Urinary bladder (tissue), 4 donors: ENCODE data around the gene SORCS2. TPM values are rescaled to one million over a fixed set of nuclear protein-coding genes. Genes with fewer than 3 reads are reported as not detected.

Experiments
- DNase-seq: peaks from one replicate; pipeline ENCODE4 v3.0.0-alpha.2; 2015; ENCODE audit errors: extremely low spot score
- H3K27ac ChIP-seq: one replicate; pipeline ENCODE4 v1.5.1; 2013; ENCODE audit warnings: low read depth, mild to moderate bottlenecking, moderate library complexity
- H3K36me3 ChIP-seq: one replicate; pipeline ENCODE4 v1.6.1; 2013; ENCODE audit warnings: mild to moderate bottlenecking, moderate library complexity; ENCODE audit not compliant: insufficient read depth
- H3K4me1 ChIP-seq: one replicate; pipeline ENCODE4 v1.6.1; 2013; ENCODE audit warnings: mild to moderate bottlenecking, moderate library complexity; ENCODE audit not compliant: insufficient read depth
- H3K4me3 ChIP-seq: one replicate; pipeline ENCODE4 v1.5.1; 2013; ENCODE audit warnings: low read depth, low read length
- WGBS: extraction: QIAGEN DNeasy Blood & Tissue Kit; methylation state at CpG from one replicate; pipeline ENCODE4 v1.1.7; 2013; 5-methylcytosine and 5-hydroxymethylcytosine counted together
- polyA plus RNA-seq: library from polyadenylated mRNA; stranded (reverse); fragments of 200-250 nt; gene quantifications from one replicate; pipeline ENCODE4 v1.2.3, GENCODE V29; 2013
- total RNA-seq: library from RNA; depleted of rRNA; stranded (reverse); fragments of >200 nt; gene quantifications from one replicate; pipeline ENCODE4 v1.2.3, GENCODE V29; 2014
- donor health status: healthy with polysubstance abuse.
- donor health status: healthy.

The SORCS2 gene
- total and polyA plus RNA-seq, 2 donors = 5.3 to 10.8 TPM

DNA sequence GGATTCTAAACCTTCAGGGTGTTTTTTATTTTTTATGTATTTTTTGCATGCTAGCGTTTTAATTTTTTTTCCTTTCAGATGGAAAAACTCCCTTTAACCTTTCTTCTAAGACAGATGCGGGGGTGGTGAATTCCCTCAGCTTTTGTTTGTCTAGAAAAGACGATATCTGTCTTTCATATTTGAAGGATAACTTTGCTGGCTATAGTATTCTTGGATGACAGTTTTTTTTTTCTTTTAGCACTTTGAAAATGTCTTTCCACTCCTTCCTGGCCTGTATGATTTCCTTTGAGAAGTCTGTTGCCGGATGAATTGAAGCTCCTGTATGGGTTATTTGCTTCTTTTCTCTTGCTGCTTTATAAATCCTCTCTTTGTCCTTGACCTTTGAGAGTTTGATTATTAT, 215.8 kb downstream of the SORCS2 start:
- no peak for DNase-seq

GRCh38 chr4:7410446-7410845, 218.1 kb downstream of the SORCS2 start:
- Histone ChIP-seq H3K36me3 (no peaks in the 10 kb centered on the region), H3K4me1 (no peaks in the 10 kb centered on the region), H3K4me3 (no peak overlapping the region), H3K27ac (no peak overlapping the region)
- 38% methylated on average over 1 of the region's 1 CpG for WGBS
- DNase-seq = peak; percentile 40

More for the DNA sequence above, 215.8 kb downstream of the SORCS2 start:
- H3K4me1 ChIP-seq = no peaks in the 10 kb centered on the region
- no peaks in the 10 kb centered on the region for H3K36me3 ChIP-seq
- H3K27ac ChIP-seq = no peak overlapping the region
- no peak overlapping the region for H3K4me3 ChIP-seq
- 85% methylated on average over 4 of the region's 4 CpGs for WGBS

DNA sequence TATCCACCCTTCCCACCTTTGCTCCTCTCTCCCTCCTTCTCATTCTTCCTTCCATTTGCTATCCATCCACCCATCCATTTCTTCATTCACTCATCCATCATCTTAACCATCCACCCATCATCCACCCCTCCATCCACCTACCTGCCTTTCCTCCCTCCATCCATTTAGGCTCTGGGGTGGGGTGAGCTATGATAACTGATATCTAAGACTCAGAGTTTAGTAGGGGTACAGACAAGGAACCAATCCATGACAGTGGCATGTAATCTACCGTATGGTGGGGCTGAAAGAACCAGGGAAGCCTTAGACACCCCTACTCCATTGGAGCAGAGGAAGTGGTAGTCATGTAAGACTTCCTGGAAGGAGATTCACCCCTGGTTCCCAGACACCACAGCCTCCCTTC, 219.2 kb downstream of the SORCS2 start:
- H3K36me3 ChIP-seq = no peaks in the 10 kb centered on the region
- no peak overlapping the region for H3K27ac ChIP-seq
- H3K4me1 ChIP-seq = no peaks in the 10 kb centered on the region
- no peak for DNase-seq
- WGBS = 72% methylated on average over 1 of the region's 1 CpG
- H3K4me3 ChIP-seq = no peak overlapping the region

DNA sequence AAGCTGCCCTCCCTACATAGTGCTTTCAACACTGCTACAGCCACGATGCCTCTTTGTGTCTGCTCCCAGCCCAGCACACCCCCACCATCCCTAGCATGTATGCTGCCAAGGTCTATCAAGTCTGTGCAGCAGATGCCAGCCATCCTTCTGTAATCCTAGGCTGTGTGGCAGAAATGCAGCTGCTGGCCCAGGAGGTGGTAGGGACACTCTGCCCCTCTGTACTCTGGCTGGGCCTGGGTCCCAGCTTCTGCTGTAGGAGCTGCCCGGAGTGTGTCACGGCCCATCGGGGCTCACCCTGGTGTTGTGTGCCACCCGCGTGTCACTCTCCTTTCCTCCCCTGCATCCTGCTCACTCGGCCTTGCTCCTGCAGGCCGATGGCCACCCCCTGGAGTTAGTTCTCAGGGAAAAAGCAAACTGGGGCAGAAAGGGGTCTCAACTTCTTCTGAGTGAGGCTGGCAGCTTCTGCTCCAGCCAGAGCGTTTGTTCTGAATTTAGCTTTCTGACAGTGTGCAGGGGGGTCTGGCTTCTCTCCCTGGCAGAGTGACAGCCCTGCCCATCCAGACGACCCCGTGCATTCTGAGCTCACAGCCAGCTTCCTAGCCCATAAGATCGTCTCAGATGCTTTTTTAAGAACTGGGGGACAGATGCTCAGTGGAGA, 219.7 kb downstream of the SORCS2 start:
- no peak overlapping the region for H3K27ac ChIP-seq
- DNase-seq = no peak

DNA sequence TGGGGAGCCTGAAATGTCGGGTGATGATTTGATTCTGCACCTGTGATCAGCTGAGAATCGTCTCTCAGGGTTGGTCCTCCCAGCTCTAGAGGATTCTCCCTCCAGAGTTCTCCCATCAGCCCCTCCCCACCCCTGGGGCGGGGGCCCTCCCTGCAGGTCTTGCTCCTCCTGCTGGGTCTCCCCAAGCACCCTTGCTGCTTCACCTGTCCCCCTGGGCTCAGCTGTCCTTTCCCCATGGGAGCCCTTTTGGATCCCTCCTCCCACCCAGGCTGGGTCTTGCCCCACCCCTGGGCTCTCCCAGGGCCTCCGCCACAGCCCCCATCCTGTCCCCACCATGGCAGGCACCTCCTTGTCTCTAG, 220.2 kb downstream of the SORCS2 start:
- no peak overlapping the region for H3K4me3 ChIP-seq
- H3K36me3 ChIP-seq = no peaks in the 10 kb centered on the region
- H3K4me1 ChIP-seq = no peaks in the 10 kb centered on the region
- no peak for DNase-seq
- WGBS = 81% methylated on average over 4 of the region's 4 CpGs
- no peak overlapping the region for H3K27ac ChIP-seq

More for the DNA sequence above, 219.7 kb downstream of the SORCS2 start:
- no peaks in the 10 kb centered on the region for H3K36me3 ChIP-seq
- no peaks in the 10 kb centered on the region for H3K4me1 ChIP-seq
- WGBS = 47% methylated on average over 12 of the region's 12 CpGs
- no peak overlapping the region for H3K4me3 ChIP-seq

GRCh38 chr4:7414046-7414445, 221.7 kb downstream of the SORCS2 start:
- no peak overlapping the region for H3K27ac ChIP-seq
- no peak for DNase-seq
- 81% methylated on average over 9 of the region's 9 CpGs for WGBS
- H3K36me3 ChIP-seq = no peaks in the 10 kb centered on the region
- no peak overlapping the region for H3K4me3 ChIP-seq
- no peaks in the 10 kb centered on the region for H3K4me1 ChIP-seq

DNA sequence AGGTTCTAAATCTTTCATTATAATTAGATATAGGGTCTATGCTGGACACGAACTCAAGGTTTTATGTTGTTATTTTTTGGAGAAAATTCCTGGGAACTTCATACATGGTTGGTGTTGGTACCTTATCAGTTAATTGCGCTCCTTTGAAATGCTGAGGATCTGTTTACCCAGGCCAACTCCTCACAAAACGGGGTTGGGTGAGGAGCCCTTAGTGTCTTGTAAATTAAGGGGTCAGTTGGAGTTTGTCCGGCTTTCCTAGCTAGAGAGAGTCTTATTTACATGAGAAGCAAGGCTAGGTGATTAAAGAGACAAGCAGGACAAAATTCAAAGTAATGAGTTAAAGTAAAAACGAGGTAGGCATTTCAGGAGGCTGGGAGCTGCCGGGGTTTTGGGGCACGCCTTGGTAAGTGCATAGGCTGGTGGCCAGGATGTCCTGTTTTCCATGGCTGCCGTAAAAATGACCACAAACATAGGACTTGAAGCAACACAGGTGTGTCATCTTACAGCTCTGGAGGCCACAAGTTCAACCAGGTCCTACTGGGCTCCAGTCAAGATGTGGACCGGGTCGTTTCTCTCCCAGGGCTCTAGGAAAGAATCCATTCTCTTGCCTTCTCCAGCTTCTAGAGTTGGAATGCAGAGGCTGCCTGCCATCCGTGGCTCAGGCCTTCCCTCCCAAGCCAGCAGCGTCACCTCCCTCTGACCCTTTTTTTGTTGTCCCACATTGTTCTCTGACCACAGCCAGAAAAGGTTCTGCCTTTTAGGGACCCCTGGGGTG, 222.6 kb downstream of the SORCS2 start:
- H3K4me1 ChIP-seq = no peaks in the 10 kb centered on the region
- H3K4me3 ChIP-seq = no peak overlapping the region
- no peak for DNase-seq
- no peak overlapping the region for H3K27ac ChIP-seq
- no peaks in the 10 kb centered on the region for H3K36me3 ChIP-seq
- 46% methylated on average over 12 of the region's 12 CpGs for whole genome bisulfite sequencing

DNA sequence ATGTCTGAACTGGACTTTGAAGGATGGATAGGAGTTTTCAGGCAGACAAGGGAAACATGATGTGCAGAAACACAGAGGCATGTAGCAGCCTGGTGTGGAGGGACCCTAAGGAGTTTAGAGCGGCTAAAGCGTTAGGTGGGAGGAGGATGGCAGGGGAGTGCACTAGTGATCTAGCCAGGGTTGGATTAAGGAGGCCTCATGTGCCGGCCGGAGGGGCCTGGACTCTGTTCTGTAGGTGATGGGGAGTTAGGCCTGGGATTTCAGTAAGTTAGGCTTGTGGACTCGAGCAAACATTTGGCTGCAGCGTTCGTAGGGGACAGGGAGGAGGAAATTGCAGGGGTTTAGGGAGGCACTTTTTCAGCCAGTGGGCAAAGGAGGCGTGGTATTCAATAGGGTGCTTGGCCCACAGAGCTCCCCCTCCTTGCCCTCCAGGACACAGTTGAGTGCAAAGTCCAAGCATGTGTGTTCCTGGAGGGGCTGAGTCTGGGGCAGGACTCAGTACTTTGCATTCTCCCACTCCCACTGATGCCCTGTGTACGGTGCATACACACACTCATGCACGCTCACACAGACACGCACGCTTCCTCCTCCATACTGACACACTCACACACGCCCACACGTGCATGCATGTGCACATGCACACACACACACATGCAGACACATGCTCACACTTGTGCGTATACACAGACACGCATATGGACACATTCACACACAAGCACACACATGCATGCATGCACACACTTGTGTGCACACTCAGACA, 223.8 kb downstream of the SORCS2 start:
- DNase-seq = no peak
- 78% methylated on average over 16 of the region's 16 CpGs for WGBS
- no peaks in the 10 kb centered on the region for H3K4me1 ChIP-seq

GRCh38 chr4:7416745-7417432, 224.6 kb downstream of the SORCS2 start:
- Histone ChIP-seq H3K36me3 (no peaks in the 10 kb centered on the region), H3K4me1 (no peaks in the 10 kb centered on the region), H3K4me3 (no peak overlapping the region), H3K27ac (no peak overlapping the region)
- 80% methylated on average over 14 of the region's 14 CpGs for WGBS
- DNase-seq = no peak

More for the DNA sequence above, 223.8 kb downstream of the SORCS2 start:
- no peak overlapping the region for H3K4me3 ChIP-seq
- H3K27ac ChIP-seq = no peak overlapping the region
- H3K36me3 ChIP-seq = no peaks in the 10 kb centered on the region

DNA sequence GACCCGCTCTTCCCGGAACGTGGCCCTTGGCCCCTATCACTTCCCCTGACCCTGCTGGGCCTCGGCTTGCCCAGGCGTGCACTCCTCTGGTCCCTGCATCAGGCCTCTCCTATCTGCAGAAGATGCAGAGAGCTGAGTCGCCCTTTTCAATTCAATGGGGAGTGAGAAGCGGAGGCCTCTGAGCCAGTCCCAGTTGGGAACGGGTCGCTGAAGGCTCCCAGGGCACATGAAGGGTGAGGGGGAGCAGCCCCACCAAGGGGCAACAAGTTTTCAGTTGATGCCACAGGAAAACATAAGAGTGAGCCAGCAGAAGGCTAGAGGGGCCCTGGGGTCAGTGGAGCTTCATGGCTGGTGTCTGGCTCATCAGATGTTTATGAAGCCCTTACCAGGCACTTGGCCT, 225.3 kb downstream of the SORCS2 start:
- H3K4me3 ChIP-seq = no peak overlapping the region
- WGBS = 87% methylated on average over 9 of the region's 9 CpGs
- no peaks in the 10 kb centered on the region for H3K36me3 ChIP-seq
- no peaks in the 10 kb centered on the region for H3K4me1 ChIP-seq
- no peak for DNase-seq
- H3K27ac ChIP-seq = no peak overlapping the region

GRCh38 chr4:7418131-7418943, 226.0 kb downstream of the SORCS2 start:
- Histone ChIP-seq H3K36me3 (no peaks in the 10 kb centered on the region), H3K4me3 (no peak overlapping the region), H3K27ac (no peak overlapping the region), H3K4me1 (no peaks in the 10 kb centered on the region)
- WGBS = 85% methylated on average over 15 of the region's 15 CpGs
- DNase-seq = no peak

DNA sequence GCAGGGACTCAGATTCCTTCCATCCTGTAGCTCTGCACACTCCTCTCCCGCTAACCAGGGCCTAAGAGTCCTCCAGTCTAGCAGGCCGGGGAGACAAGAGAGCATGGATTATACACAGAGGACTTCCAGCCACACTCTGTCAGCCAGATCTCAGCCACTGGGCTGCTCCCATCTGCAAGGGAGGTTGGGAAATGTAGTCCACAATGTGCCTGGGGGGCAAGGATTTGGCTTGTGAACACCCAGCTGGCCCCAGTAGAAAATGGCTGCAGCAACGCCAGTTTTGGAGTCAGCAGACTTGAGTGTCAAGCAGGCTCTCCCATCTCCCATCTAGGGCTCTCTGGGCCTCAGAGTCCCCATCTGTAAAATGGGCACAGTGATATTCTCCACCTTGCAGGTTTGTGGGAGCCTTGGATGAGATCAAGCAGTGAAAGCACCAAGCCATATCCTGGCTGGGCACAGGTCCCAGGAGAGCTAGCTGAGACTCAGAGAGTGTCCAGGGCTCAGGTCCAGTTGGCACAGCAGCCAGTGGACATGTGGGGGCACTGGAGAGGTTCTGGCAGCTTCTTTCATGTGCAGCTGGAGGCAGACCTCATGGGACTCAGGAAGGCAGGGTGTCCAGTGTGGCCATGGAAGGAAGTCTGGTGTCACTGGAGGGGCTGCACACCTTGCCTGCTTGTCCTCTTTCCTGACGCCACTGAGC, 227.8 kb downstream of the SORCS2 start:
- Histone ChIP-seq H3K27ac (no peak overlapping the region), H3K36me3 (no peaks in the 10 kb centered on the region), H3K4me1 (no peaks in the 10 kb centered on the region), H3K4me3 (no peak overlapping the region)
- WGBS = 54% methylated on average over 4 of the region's 4 CpGs
- DNase-seq = no peak
